Suppressor macrophage treated with lipopolysaccharide for 4 hours (primary cell): ENCODE data around the gene ZNF787.
A peak's percentile ranks its signal among the peaks of the same experiment; 100 is the strongest.

Experiments used
- DNase-seq: peaks from one replicate; pipeline ENCODE4 v3.0.0-alpha.2; 2020

Gene ZNF787

GRCh38 chr19:56142897-56143434 lies 21.9 kb upstream of the ZNF787 start:
- no peak for DNase-seq

- DNase-seq = no peak
These were observed 21.1 kb upstream of the ZNF787 start for GRCh38 chr19:56142087-56142787.

- DNase-seq = no peak
These were observed 20.4 kb upstream of the ZNF787 start for GRCh38 chr19:56141417-56141993.

DNA sequence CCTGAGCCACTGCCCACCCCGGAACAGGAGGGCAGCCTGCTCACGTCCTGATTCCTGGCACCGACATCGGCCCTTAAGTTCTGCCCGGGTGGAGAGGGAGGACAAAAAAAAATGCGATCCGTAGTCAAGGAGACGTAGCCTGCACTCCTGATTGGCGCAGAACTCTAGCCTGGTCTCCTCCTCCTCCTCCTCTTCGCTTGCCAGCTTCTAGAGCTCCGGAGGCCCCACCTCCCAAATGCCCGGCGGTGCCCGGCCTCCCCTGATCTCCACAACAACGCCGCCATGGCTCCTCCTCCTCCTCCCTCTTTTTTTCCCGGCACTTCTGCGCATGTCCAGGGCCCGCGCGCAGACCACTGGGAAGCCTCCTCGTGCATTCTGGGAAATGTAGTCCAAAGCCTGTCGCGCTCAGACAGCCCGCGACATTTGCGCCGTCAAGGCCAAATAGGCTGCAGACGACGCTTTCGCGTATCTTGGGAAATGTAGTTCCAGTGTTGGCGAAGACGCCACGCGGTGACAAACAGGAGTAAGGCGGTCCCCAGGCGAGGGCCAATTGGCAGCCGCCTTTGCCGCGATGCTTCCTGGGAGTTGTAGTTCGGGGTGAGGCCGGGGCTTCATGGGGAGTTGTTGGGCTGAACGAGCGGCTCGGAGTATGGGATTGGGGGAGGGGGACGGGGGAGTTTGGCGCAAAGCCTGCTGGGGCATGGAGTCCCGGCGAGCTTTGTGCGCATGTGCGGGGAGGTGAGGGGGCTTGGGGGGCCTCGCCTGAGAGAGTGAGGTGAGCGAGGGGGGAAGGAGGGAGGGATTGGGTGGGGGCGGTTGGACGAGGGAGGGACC lies 19.7 kb upstream of the ZNF787 start, which contains the start of gene ZNF444:
Gene ZNF444 (plus strand): TSS at position 705 of the 834 bp plus-strand sequence. CDS start 5,625 bp downstream, outside the sequence.
- DNase-seq = peak; percentile 98

- no peak for DNase-seq
These were observed 18.9 kb upstream of the ZNF787 start for GRCh38 chr19:56139847-56140582.

DNA sequence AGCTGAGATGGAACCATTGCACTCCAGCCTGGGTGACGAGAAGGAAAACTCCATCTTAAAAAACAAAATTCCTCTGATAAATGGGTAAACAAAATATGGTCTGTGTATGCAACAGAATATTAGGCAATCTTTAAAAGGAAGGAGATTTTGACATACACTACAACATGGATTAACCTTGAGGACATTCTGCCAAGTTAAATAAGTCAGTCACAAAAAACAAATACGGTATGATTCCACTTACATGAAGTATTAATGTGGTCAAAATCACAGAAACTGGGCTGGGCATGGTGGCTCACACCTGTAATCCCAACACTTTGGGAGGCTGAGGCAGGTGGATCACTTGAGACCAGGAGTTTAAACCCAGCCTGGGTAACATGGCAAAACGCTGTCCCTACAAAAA lies 17.0 kb upstream of the ZNF787 start:
- no peak for DNase-seq

DNA sequence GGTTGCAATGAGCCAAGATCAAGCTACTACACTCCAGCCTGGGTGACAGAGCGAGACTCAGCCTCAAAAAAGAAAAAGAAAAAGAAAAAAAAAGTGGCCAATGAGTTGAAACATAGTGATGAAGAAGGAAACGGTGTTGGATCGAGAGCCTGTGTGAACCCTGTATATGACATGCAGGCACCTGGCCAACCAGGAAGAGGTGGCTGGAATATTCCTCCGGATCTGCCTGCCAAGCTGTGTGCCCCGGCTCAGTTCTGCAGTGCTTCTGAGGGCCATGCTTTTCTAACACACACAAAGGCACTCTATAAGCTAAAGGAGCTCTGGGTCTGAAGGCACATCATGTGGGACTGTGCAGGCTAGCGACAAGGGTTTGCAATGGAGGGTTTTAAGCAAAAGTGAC lies 16.3 kb upstream of the ZNF787 start:
- DNase-seq = no peak

DNA sequence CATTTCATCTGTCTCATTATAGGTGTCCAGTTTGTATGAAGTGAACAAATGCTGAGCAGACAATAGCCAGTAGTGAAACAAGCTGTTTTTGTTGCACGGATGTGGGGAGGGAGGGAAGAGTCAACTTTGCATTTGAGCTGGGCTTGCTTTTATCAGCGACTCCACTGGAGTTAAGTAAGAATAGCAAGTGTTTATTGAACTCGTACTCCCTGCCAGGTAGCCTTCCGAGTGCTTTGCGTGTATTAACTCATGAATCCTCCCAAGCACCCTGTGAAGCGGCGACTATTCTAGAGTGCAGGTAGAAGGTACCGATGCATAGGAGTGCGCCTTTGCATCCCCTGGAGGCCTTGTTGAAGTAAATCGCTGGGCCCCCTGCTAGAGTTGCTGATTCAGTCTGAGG lies 15.3 kb upstream of the ZNF787 start:
- no peak for DNase-seq

- no peak for DNase-seq
These were observed 13.5 kb upstream of the ZNF787 start for GRCh38 chr19:56134654-56134921.

DNA sequence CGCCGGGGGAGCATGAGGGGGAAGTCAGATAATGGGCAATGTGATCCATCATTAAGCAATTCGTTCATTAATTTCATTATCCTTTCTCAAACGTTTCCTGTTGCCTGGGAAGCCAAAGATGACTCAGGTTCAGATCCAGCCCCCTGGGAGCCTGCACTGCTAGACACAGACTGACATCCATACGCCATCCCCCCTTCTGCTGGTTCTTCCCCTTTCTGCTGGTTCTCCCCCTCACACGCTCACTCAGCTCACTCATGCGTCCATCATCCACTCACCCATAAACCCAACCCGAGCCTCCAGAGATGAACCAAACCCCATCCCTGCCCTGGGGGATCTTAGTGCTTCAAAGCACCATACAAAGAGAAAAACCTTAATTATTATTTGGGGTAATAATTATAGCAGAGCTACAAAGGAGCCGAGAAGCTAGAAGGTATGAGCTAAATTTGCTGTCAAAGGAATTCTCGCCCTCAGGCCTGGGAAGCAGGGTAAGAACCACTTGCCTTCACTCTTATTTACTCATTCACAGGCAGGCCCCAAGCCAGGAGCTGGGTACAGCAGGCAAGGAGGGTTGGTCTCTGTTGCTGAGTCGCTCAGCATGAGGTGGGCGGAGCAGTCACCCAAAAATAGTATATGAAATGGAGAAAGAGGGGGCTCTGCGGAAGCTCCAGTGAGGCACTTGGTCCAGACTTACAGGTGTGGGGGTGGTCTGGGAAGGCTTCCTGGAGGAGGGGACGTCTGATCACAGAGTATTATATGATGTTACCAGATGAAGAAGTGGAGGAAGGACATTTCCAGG lies 13.0 kb upstream of the ZNF787 start:
- DNase-seq = peak; percentile 50

- no peak for DNase-seq
These were observed 11.3 kb upstream of the ZNF787 start for GRCh38 chr19:56132316-56132822.

DNA sequence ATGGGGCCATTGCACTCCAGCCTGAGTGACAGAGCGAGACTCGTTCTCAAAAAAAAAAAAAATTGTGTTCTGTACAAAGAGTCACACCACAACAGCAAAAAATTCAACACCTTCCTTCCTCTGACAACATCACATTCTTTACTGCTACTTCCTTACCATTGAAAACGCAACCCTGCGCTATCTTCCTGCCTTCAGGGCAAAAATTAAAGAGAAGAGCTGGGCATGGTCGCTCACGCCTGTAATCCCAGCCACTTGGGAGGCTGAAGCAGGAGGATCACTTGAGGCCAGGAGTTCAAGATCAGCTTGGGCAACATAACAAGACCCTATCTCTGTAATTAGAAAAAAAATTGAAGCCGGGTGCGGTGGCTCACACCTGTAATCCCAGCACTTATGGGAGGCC lies 10.6 kb upstream of the ZNF787 start:
- no peak for DNase-seq

- DNase-seq = no peak
These were observed 8.9 kb upstream of the ZNF787 start for GRCh38 chr19:56130006-56130405.

GRCh38 chr19:56126983-56127780 lies 6.1 kb upstream of the ZNF787 start:
- DNase-seq = no peak

GRCh38 chr19:56125806-56126590 lies 4.9 kb upstream of the ZNF787 start:
- DNase-seq = no peak

DNA sequence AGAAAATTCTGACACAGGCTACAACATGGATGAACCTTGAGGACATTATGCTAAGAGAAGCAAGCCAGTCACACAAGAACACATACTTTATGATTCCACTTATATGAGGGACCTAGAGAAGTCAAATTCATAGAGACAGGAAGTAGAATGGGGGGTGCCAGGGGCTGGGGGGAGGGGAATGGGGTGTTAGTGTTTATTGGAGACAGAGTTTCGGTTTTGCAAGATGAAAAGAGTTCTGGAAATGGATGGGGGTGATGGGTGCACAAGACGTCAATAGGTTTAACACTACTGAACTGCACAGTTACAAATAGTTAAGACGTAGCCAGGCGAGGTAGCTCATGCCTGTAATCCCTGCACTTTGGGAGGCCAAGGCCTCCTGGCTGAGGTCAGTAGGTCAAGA lies 3.5 kb upstream of the ZNF787 start:
- no peak for DNase-seq

DNA sequence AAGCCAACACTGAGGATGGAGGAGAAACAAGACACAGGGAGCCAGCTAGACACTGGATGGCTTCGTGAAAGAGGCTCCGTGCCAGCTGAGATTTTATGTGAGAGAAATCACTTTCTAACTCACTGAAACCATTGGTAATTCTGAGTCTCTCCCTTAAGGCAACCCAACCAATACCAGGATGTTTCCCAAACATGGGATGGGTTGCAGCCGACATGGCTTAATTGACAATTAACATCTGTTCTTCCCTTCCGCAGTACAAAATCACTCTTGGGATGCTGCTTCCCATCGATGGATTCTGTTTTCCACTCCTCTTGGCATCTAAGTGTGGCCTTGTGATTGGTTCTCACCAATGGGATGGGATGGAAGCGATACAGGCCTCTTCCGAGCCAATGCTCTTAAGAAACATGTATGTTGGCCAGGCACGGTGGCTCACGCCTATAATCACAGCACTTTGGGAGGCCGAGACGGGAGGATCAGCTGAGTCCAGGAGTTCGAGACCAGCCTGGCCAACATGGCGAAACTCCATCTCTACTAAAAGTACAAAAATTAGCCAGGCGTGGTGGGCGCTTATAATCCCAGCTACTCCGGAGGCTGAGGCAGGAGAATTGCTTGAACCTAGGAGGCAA lies 2.3 kb upstream of the ZNF787 start:
- no peak for DNase-seq

GRCh38 chr19:56120371-56121179 lies 520 bp downstream of the ZNF787 start:
- peak; percentile 94 for DNase-seq

DNA sequence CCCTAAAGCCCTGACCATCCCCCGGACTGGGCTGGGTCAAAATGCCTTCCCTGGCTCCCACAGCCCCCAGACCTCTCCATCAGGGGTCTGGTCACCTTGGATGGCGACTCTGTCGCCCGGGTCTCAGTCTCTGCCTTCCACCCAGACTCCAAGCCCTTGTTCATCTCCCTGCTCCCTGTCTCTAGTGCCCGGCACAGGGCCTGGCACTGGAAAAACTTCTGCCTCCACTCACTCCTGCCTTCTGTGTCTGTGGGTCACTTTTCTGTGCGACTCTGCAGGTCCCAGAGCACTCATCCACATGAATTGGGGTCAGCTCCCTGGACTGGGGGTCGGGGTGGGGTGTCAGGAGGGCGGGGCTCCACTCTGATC lies 1.1 kb downstream of the ZNF787 start:
- no peak for DNase-seq
